HepG2 (cell line): ENCODE data around the gene DNAJC4. TPM values are rescaled to one million over a fixed set of nuclear protein-coding genes. Genes with fewer than 3 reads are reported as not detected.
A peak's percentile ranks its signal among the peaks of the same experiment; 100 is the strongest.

Experiments
- HNF1B ChIP-seq: sonication (generic); formaldehyde crosslinking; IDR thresholded peaks from 2 replicates; pipeline ENCODE4 v1.5.1; 2020; ENCODE audit warnings: mild to moderate bottlenecking, moderate library complexity, missing genetic modification reagents
- HOXA3 ChIP-seq: sonication (generic); formaldehyde crosslinking; IDR thresholded peaks from 2 replicates; pipeline ENCODE4 v1.5.0; 2020; ENCODE audit warnings: missing genetic modification reagents
- JUND ChIP-seq: sonication (generic); formaldehyde crosslinking; IDR thresholded peaks from 2 replicates; pipeline ENCODE4 v1.8.0; 2022; ENCODE audit warnings: mild to moderate bottlenecking, missing genetic modification reagents
- NFKB2 ChIP-seq: sonication (generic); formaldehyde crosslinking; IDR thresholded peaks from 2 replicates; pipeline ENCODE4 v1.4.0; 2020; ENCODE audit warnings: missing genetic modification reagents, borderline replicate concordance
- PITX1 ChIP-seq: sonication (generic); formaldehyde crosslinking; IDR thresholded peaks from 2 replicates; pipeline ENCODE4 v1.5.1; 2020; ENCODE audit warnings: mild to moderate bottlenecking, missing genetic modification reagents
- SIN3A ChIP-seq: IDR thresholded peaks from 2 replicates; pipeline ENCODE4 v1.6.1; 2011; ENCODE audit warnings: low read depth, mild to moderate bottlenecking, control low read depth, low read length, borderline replicate concordance
- SP5 ChIP-seq: IDR thresholded peaks from 2 replicates; pipeline ENCODE4 v1.6.1; 2016; ENCODE audit warnings: low read depth, borderline replicate concordance
- ZNF136 ChIP-seq: sonication (generic); formaldehyde crosslinking; IDR thresholded peaks from 2 replicates; pipeline ENCODE4 v1.8.1; 2022; ENCODE audit warnings: low read depth, mild to moderate bottlenecking, moderate library complexity, missing genetic modification reagents
- ZNF556 ChIP-seq: sonication (generic); formaldehyde crosslinking; IDR thresholded peaks from 2 replicates; pipeline ENCODE4 v1.4.0; 2020; ENCODE audit warnings: mild to moderate bottlenecking, missing genetic modification reagents, borderline replicate concordance
- ZNF589 ChIP-seq: sonication (generic); formaldehyde crosslinking; conservative IDR thresholded peaks from 2 replicates; pipeline ENCODE4 v1.8.0; 2022; ENCODE audit warnings: mild to moderate bottlenecking, moderate library complexity, missing genetic modification reagents
- ZSCAN25 ChIP-seq: sonication (generic); formaldehyde crosslinking; IDR thresholded peaks from 2 replicates; pipeline ENCODE4 v1.8.0; 2022; ENCODE audit warnings: mild to moderate bottlenecking, missing genetic modification reagents
- polyA plus RNA-seq, 8 experiments: library from polyadenylated mRNA; depleted of rRNA in 3 of 8; stranded (reverse) in 7 of 8; unstranded in 1 of 8; fragments of >200 nt; fragmentation: Illumina TruSeq in 4 of 8; extraction: Trizol in 4 of 8; gene quantifications; 2 replicates each; pipeline versions ENCODE4 v1.2.1 to v1.2.3, GENCODE V29; 2011 to 2016; ENCODE audit warnings: low read depth in 4 of 8, missing spikeins in 1 of 8, mixed read lengths in 1 of 8; ENCODE audit not compliant: insufficient read depth in 1 of 8
- total RNA-seq, 5 experiments: library from RNA; depleted of rRNA; stranded (reverse); fragments of >200 nt; fragmentation: Illumina TruSeq; extraction: Trizol; gene quantifications; 2 replicates each; pipeline ENCODE4 v1.2.3, GENCODE V29; 2016; ENCODE audit warnings: low read depth in 1 of 5

Gene DNAJC4
- total and polyA plus RNA-seq, 2 of the 13 experiments (the other 11 are each of a cell fraction or from before 2014, with no cell fraction given): 10.3 to 60.8 TPM

DNA sequence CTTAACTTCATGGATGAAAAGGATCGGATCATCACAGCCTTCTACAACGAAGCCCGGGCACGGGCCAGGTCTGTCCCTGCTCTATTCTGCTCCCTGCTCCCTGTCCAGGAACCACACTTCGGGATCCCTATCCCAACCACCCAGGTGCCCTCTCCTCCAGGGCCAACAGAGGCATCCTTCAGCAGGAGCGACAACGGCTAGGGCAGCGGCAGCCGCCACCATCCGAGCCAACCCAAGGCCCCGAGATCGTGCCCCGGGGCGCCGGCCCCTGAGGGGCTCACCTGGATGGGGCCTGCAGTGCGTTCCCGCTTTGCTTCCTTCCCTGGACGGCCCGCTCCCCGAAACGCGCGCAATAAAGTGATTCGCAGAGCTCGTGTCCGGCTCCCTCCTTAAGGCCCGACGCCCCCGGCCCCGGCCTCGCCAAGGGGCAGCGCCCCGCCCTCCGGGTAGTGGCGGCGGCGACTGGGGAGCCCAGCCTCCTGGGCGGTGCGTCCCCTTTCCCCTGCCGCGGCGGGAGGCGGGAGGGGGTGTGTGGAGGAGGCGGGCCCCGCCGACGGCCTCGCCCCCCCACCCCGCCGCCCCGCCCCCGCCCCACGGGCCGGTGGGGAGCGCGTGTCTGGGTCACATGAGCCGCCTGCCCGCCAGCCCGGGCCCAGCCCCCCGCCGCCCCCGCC is 3.7 kb downstream of the DNAJC4 start, which contains the start of gene VEGFB (continued):
- TF ChIP-seq JUND (CRISPR knock-in tag) (no peak), NFKB2 (CRISPR knock-in tag) (peak; percentile 27; the same call in 1 of the 2 replicates), HOXA3 (CRISPR knock-in tag) (peak; percentile 33; the same call in 1 of the 2 replicates), SP5 (CRISPR knock-in tag) (peak; percentile 41; the same call in 1 of the 2 replicates), SIN3A (0 out of 2 replicates have a peak, but pooled peaks have one; percentile 21), ZNF589 (0 out of 2 replicates have a peak, but pooled peaks have one; percentile 33), HNF1B (CRISPR knock-in tag) (0 out of 2 replicates have a peak, but pooled peaks have one; percentile 17), ZSCAN25 (CRISPR knock-in tag) (0 out of 2 replicates have a peak, but pooled peaks have one; percentile 25), PITX1 (CRISPR knock-in tag) (peak; percentile 24; the same call in 1 of the 2 replicates), ZNF556 (0 out of 2 replicates have a peak, but pooled peaks have one; percentile 36), ZNF136 (0 out of 2 replicates have a peak, but pooled peaks have one; percentile 31)
